Uterus (tissue), 2 donors: ENCODE results near the gene SELENOV.

Experiments
- CTCF ChIP-seq, 4 experiments: fragments of 200-600 bp in 2 of 4; fragments of 450-650 bp in 2 of 4; sonication (generic) in 2 of 4; IDR thresholded peaks; one replicate each; pipeline ENCODE4 v1.5.1; 2016 to 2019; ENCODE audit warnings: antibody characterized with exemption in 4 of 4, mild to moderate bottlenecking in 2 of 4, moderate library complexity in 1 of 4
- POLR2A ChIP-seq, 2 donors: fragments of 450-650 bp; IDR thresholded peaks; one replicate each; pipeline ENCODE4 v1.6.1; 2016; ENCODE audit warnings: antibody characterized with exemption in 2 of 2, mild to moderate bottlenecking in 1 of 2, moderate library complexity in 1 of 2

- TF ChIP-seq POLR2A (IDR thresholded peaks at IDR 0.05) (no peak), CTCF (IDR thresholded peaks at IDR 0.05) (no peak)
Measured at GRCh38 chr19:39546599-39546998, 31.7 kb downstream of the SELENOV start.
